ENCODE results near the gene ARHGEF38.

- TF ChIP-seq POLR2A (IDR thresholded peaks at IDR 0.05) (no peak), CTCF (IDR thresholded peaks at IDR 0.05) (no peak)
These were observed at the start of gene ARHGEF38 for GRCh38 chr4:105551965-105552746.
